HG02973 (cell line): Measurements from ENCODE around the gene CCR6.
A peak's percentile ranks its signal among the peaks of the same experiment; 100 is the strongest.
"Not testable (repeated sequence)": the region's sequence is repeated elsewhere in the genome, so short reads cannot be mapped to it uniquely, and the experiment has no call there.

Experiments
- ATAC-seq: cut with Tn5 transposase; IDR thresholded peaks from one replicate; pipeline ENCODE4 v1.9.1; 2021; ENCODE audit warnings: moderate library complexity; ENCODE audit not compliant: unreplicated experiment

The CCR6 gene

DNA sequence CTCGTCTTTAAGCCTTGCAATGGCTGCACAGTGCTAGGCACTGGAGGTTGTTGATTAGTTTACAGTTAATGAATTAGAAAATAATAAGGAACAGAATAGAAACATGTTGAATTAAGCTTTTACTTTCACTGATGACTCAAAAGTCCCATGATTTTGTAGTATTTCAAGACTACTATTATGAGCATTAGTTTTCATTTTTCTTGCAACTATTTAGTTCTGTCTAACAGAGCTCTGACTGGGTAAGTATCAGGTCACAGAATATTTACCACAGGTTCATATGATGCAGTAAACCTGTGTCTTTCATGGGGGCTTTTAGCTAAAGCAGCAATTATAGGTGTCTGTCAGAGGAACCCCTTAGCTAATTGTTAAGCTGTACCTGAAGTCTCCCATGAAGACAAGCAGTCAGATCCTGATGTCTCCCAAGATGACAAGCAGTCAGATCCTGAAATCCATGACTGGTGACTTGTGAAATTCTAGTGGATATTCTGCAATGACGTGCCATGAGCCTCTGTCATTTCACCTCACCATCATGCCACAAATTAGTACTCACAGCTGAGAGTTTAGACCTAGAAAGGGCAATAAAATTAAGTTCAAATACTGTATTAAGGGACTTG, 43.1 kb downstream of the CCR6 start:
- ATAC-seq, result peak; percentile 54

DNA sequence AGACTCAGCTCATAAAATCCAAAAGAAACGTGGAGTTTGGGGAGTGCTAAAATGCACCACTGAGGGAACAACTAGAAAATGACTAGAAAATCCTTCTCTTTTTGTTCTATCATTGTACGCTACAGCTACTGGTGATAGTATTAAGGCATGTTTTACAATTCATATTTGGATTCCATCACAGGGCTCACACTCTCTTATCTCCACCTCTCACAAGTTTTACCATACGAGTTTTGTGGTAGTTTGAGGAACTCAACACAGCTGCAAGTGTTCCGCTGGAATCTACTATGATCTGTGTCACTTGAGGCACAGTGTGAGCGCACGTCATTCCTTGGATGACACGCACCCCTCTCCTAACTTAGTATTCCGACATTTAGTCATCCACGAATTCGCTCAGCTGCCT, 44.8 kb downstream of the CCR6 start:
- ATAC-seq, result not testable (repeated sequence)

DNA sequence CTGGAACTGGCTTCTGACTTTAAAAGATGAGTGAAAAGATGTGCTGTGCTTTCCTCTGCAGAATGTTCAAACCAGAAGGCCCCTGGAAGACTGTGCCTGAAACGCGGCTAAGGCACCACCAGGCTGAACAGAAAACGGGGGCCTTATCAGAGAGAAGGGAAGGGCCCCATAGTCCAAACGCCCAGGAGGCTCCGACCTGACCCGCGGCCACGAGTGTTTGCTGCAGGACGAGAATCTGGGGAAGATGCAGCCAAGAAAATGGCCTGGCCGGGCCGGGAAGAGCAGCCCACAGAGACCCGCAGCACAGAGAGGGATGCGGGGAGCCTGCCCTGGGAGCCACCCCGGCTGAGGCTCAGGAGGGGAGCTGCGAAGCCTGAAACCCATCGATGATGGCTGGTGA, 45.4 kb downstream of the CCR6 start:
- ATAC-seq, result not testable (repeated sequence)

DNA sequence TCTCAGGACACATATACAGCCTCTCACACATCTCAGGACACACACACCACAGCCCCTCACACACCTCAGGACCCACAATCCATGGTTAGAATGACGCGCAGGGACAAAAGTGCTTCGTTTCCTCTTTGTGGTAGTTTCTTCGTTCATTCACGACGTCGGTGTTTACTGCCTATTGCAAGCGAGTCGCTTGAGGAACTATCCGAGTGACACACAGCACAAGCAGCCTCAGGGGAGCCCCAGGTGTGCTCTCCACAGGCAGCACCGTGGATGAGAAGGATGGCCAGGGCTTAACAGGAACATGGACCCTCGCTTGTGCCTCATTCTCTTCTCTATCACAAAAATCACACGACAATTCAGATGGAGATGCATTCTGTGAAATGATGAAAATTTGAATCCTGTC, 47.0 kb downstream of the CCR6 start:
- not testable (repeated sequence) for ATAC-seq

DNA sequence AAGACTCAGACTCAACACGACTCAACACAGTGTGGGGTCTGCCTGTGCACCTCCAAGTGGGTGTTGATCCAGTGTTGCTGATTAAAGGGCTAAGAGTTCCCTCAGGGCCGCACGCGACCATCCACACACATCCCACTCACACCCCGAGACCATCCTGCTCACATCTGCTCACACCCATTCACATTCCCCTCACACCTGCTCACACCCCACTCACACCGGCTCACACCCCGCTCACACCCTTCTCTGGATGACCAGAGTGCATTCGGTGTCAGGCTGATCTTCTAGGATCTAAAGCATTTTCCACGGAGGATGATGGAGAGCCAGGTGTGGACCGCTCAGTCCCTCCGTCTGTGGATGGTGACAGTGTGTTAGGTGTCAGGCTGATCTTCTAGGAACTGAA, 48.4 kb downstream of the CCR6 start:
- ATAC-seq, result not testable (repeated sequence)

DNA sequence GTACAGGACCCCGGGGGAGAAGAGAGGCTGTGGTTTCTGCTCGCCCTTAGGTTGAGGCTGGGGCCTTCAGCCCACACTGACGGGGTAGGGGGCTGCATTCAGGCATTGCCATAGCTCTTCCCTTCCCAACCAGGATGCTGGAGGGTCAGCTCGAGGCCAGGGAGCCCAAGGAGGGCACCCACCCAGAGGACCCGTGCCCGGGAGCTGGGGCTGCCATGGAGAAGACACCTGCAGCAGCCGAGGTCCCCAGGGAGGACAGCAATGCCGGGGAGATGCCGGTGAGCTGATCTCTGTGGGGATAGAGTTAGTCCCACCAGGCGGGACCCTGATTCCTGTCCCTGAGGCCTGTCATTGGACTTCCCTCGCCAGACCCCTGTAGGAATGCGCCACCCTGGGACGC, 49.1 kb downstream of the CCR6 start:
- not testable (repeated sequence) for ATAC-seq

DNA sequence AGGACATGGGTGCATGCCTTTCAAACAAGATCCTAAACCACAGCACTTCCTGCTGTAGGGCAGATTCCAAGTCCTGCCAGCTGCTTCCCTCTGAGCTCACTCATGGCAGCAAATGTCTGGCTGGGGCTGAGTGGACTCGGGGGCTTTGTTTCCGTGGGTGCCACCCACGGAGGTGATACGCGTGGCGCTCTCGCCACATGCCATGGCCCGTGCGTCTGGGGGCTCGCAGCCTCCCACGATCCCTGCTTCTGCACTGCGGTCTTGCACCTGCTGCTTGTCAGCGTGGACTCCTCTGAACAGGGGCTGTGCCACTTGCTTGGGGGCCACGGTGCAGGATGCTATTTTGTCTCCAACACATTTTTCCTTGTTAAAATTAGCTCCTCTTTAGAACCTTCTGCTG, 54.4 kb downstream of the CCR6 start:
- not testable (repeated sequence) for ATAC-seq

DNA sequence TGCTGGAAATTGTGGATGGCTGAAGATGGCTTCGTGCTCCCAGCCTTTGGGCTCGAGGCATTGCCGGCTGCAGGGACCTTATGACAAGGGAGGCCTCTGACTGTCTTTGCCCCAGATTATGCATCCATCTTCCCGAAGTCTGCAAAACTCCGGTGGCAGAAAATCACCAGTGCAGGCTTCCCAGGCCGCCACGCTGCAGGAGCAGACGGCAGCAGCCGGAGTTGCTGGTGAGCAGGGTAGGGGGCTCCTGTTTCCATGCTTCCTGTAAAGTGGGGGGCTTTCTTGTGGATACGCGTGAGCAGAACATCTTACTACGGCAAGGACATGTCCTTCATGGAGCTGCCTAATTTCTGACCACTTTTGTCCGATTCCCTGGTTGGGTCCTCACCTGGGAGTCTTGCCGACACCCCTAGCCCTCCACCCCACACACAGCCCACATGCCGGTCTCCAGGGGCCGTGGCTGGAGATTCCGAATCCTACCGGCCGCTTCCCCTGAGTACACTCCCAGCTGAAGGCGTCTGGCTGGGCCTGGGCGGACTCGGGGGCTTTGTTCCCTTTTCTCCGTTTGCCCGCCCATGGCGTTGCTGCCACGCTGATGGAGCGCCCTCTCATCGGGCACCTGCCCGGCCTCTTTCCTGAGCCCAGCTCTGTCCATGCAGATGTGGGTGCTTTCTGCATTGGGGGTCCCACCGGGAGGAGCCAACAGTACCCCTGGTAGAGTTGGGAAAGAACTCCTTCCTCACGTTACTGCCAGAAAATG, 56.2 kb downstream of the CCR6 start:
- not testable (repeated sequence) for ATAC-seq

DNA sequence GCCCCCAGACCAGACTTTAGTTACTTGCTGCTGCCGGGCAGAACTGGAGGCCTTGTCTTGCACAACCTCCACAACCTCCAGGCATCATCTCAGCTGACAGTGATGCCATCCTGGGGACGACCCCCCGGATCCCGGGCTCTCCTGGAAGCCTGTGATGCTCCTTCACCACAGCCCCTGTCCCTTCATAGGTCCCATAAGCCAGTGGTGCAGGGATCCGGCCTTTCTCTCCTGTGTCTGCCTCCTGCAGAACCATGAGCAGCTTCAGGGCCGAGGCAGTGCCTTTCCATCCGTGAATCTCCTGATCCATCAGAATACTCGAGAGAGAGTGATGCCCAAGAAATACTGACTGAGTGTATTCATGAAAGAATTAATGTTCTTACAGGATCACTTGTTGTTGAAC, 57.2 kb downstream of the CCR6 start:
- not testable (repeated sequence) for ATAC-seq

DNA sequence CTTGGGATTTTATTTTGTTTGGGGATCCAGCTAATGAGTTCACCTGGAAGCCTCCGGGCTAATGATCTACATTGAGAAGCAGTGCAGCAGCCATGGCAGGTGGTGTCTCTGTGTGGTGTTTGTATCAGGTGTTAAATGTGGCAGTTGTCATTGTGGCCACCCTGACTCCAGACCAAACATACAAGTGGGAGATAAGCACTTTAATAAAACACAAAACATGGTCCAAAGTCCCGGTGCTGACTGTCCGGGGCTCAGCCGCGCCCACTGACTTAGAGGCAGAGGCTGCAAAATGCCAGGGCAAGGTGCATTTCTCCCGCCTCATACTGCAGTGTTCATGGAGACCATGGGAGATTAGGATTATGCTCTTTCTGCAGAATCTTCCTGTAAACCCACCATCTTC, 58.5 kb downstream of the CCR6 start:
- ATAC-seq, result not testable (repeated sequence)

DNA sequence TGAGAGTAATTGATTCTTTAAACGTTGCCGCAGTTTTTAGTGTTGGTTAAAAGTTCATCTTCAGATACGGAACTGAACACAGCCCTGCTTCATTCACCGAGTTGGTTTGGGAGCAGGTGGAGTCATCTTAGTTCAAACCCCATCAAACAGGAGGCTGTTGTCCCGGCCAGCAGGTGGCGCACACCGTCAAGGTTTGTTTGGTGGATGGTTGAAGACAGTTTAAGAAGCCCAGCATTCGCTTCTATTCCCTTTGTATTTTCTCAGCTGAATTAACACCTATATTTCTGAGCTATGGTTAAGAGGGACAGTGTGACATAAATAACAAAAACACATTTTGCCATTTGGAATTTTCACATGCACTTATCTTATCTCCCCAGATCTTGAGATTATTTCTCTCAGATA, 60.0 kb downstream of the CCR6 start:
- ATAC-seq, result peak; percentile 67

DNA sequence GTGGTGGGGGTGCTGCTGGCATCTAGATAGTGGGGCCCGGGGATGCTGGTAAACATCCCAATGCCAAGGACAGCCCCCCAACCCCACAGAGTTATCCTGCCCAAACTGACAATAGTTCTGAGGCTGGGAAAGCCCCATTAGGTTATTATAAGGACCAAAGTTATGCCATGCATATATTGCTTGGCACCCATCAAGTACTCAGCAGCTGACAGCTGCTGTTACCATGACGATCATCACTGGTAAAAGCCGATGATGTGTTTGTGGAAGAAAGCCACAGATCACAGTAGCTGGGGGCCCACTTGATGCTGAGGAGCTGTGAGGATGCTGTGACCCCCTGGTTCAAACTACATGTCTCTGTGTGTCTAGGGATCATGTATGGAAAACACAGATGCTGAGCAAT, 62.2 kb downstream of the CCR6 start:
- not testable (repeated sequence) for ATAC-seq

DNA sequence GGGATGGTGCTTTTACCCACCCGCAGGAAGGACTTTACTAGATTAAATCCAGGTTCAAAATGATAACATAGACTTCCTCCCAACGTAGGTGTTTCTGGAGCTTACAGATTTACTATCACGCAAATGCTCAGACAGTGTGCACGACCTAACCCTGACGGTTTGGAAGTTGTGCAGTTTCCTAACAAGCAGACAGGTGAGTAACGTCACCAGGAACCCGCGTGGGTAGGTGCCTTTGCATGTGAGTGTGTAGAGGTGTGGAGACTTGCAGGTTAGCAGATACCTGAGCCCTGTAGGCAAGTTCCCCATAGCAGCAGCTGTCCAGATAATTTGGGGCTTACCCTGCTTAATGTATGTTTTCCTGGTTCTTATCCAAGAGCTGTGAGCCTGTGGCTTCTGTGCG, 64.4 kb downstream of the CCR6 start:
- ATAC-seq, result not testable (repeated sequence)
